K562 (cell line): ENCODE measurements around the gene TSEN34. TPM values are rescaled to one million over a fixed set of nuclear protein-coding genes. Genes with fewer than 3 reads are reported as not detected.

ENCODE experiments used
- KLF13 ChIP-seq: fragments of 450-650 bp; IDR thresholded peaks from 2 replicates; pipeline ENCODE4 v1.6.1; 2016; ENCODE audit warnings: missing genetic modification characterization, low read depth, mild to moderate bottlenecking, missing compliant biosample characterization, moderate library complexity, borderline replicate concordance
- L3MBTL2 ChIP-seq: fragments of 450-650 bp; IDR thresholded peaks from 2 replicates; pipeline ENCODE4 v1.6.1; 2016; ENCODE audit warnings: mild to moderate bottlenecking, moderate library complexity
- MAFF ChIP-seq: IDR thresholded peaks from 2 replicates; pipeline ENCODE4 v1.6.1; 2012; ENCODE audit warnings: low read length, improper control_type of control experiment
- MEF2A ChIP-seq: IDR thresholded peaks from 2 replicates; pipeline ENCODE4 v1.6.1; 2011; ENCODE audit warnings: low read depth, mild to moderate bottlenecking, low read length, moderate library complexity; ENCODE audit not compliant: control insufficient read depth
- PTBP1 ChIP-seq: fragments of 200-400 bp; formaldehyde crosslinking; IDR thresholded peaks from 2 replicates; pipeline ENCODE4 v1.6.1; 2017; ENCODE audit warnings: low read depth, low read length
- RB1 ChIP-seq: fragments of 450-650 bp; IDR thresholded peaks from 2 replicates; pipeline ENCODE4 v1.6.1; 2017; ENCODE audit warnings: low read depth, mild to moderate bottlenecking
- ZBED1 ChIP-seq: IDR thresholded peaks from 2 replicates; pipeline ENCODE4 v1.6.1; 2014
- ZNF174 ChIP-seq: fragments of 250-450 bp; sonication (Bioruptor Pico); IDR thresholded peaks from 2 replicates; pipeline ENCODE4 v1.4.0; 2020; ENCODE audit warnings: mild to moderate bottlenecking
- ZNF444 ChIP-seq: fragments of 250-450 bp; sonication (Bioruptor Pico); IDR thresholded peaks from 2 replicates; pipeline ENCODE4 v1.4.0; 2020; ENCODE audit warnings: mild to moderate bottlenecking, moderate library complexity
- polyA plus RNA-seq, 8 experiments: library from polyadenylated mRNA; depleted of rRNA in 4 of 8; stranded (reverse) in 5 of 8; unstranded in 3 of 8; fragments of >200 nt; fragmentation: Nextera tagmentation in 2 of 8; fragmentation: Illumina TruSeq in 1 of 8; extraction: Ambion mirVana in 2 of 8; extraction: Trizol in 1 of 8; gene quantifications; 2 replicates each; pipeline versions ENCODE4 v1.2.1 to v1.2.3, GENCODE V29; 2011 to 2014; ENCODE audit warnings: inconsistent platforms in 1 of 8, missing spikeins in 1 of 8
- total RNA-seq, 7 experiments: library from RNA; depleted of rRNA in 6 of 7; stranded (reverse); fragments of >200 nt in 6 of 7; fragmentation: Illumina TruSeq in 2 of 7; extraction: Trizol in 2 of 7; gene quantifications; 2 replicates each; pipeline versions ENCODE4 v1.2.1 to v1.2.3, GENCODE V29; 2011 to 2021; ENCODE audit warnings: low replicate concordance in 1 of 7
- TF ChIP-seq, protein P1 (sequence below), 2 experiments: fragments of 450-650 bp; IDR thresholded peaks; 2 replicates each; pipeline ENCODE4 v1.6.1; 2018; ENCODE audit warnings: mild to moderate bottlenecking in 2 of 2, low read depth in 1 of 2; ENCODE audit not compliant: partially characterized antibody in 2 of 2
- TF ChIP-seq, protein P2 (sequence below): sonication (generic); formaldehyde crosslinking; IDR thresholded peaks from 2 replicates; pipeline ENCODE4 v1.9.0; 2022; ENCODE audit warnings: mild to moderate bottlenecking, missing genetic modification reagents
- TF ChIP-seq, protein P3 (sequence below): fragments of 150-350 bp; conservative IDR thresholded peaks from 2 replicates; pipeline ENCODE4 v1.6.1; 2014; ENCODE audit warnings: low read length
- TF ChIP-seq, protein P4 (sequence below): sonication (generic); formaldehyde crosslinking; IDR thresholded peaks from 2 replicates; pipeline ENCODE4 v1.8.0; 2023; ENCODE audit warnings: mild to moderate bottlenecking, missing genetic modification reagents
- TF ChIP-seq, protein P5 (sequence below): fragments of 200-800 bp; sonication (Bioruptor generic); IDR thresholded peaks from 2 replicates; pipeline ENCODE4 v1.6.1; 2017; ENCODE audit warnings: missing genetic modification characterization, missing compliant biosample characterization
- TF ChIP-seq, protein P6 (sequence below): sonication (generic); formaldehyde crosslinking; IDR thresholded peaks from 2 replicates; pipeline ENCODE4 v1.8.1; 2023; ENCODE audit warnings: mild to moderate bottlenecking, missing genetic modification reagents

Gene TSEN34
- total and polyA plus RNA-seq, 9 of the 15 experiments (the other 6 are each of a cell fraction or from before 2014, with no cell fraction given): 3.1 to 57.6 (median 29.5) TPM

DNA sequence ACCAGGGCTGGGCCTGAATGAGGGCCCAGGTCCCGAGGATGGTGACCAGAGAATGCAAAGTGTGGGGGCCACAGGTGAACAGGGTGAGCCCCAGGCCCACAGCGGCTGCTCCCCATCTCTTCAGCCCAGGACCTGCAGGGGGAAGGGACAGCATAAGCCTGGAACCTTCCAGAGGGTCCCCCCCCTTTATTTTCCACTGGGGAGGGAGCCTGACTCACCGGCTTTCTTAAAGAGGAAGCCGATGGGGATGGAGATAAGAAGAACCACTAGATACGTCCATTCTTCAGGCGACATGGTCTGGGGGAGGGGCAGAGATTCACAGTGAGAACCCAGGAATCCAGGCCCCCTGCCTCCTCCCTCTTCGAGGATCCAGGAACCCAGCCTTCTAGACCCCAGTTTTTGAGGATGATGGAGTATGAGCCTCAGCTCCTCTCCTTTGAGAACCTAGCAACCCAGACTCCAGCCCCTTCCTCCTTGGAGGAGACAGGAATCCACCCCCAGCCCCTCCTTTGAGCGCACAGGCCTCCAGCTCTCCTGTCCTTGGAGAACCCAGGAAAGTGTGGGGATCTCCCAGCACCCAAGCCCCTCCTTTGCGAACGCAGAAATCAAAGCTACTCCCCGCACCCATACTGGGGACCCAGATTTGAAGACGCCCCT is 2.8 kb upstream of the TSEN34 start (continued):
- TF ChIP-seq, protein P1, sequence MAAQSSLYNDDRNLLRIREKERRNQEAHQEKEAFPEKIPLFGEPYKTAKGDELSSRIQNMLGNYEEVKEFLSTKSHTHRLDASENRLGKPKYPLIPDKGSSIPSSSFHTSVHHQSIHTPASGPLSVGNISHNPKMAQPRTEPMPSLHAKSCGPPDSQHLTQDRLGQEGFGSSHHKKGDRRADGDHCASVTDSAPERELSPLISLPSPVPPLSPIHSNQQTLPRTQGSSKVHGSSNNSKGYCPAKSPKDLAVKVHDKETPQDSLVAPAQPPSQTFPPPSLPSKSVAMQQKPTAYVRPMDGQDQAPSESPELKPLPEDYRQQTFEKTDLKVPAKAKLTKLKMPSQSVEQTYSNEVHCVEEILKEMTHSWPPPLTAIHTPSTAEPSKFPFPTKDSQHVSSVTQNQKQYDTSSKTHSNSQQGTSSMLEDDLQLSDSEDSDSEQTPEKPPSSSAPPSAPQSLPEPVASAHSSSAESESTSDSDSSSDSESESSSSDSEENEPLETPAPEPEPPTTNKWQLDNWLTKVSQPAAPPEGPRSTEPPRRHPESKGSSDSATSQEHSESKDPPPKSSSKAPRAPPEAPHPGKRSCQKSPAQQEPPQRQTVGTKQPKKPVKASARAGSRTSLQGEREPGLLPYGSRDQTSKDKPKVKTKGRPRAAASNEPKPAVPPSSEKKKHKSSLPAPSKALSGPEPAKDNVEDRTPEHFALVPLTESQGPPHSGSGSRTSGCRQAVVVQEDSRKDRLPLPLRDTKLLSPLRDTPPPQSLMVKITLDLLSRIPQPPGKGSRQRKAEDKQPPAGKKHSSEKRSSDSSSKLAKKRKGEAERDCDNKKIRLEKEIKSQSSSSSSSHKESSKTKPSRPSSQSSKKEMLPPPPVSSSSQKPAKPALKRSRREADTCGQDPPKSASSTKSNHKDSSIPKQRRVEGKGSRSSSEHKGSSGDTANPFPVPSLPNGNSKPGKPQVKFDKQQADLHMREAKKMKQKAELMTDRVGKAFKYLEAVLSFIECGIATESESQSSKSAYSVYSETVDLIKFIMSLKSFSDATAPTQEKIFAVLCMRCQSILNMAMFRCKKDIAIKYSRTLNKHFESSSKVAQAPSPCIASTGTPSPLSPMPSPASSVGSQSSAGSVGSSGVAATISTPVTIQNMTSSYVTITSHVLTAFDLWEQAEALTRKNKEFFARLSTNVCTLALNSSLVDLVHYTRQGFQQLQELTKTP (IDR thresholded peaks at IDR 0.05; ENCODE audit: low read depth in 1 of 2, partially characterized antibody in 2 of 2): no peak
- TF ChIP-seq, protein P2, sequence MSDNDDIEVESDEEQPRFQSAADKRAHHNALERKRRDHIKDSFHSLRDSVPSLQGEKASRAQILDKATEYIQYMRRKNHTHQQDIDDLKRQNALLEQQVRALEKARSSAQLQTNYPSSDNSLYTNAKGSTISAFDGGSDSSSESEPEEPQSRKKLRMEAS (CRISPR knock-in tag): 0 out of 2 replicates have a peak, but pooled peaks have one; percentile 15
- TF ChIP-seq L3MBTL2: peak; percentile 52; the same call in 1 of the 2 replicates
- TF ChIP-seq MAFF: no peak
- TF ChIP-seq, protein P3, sequence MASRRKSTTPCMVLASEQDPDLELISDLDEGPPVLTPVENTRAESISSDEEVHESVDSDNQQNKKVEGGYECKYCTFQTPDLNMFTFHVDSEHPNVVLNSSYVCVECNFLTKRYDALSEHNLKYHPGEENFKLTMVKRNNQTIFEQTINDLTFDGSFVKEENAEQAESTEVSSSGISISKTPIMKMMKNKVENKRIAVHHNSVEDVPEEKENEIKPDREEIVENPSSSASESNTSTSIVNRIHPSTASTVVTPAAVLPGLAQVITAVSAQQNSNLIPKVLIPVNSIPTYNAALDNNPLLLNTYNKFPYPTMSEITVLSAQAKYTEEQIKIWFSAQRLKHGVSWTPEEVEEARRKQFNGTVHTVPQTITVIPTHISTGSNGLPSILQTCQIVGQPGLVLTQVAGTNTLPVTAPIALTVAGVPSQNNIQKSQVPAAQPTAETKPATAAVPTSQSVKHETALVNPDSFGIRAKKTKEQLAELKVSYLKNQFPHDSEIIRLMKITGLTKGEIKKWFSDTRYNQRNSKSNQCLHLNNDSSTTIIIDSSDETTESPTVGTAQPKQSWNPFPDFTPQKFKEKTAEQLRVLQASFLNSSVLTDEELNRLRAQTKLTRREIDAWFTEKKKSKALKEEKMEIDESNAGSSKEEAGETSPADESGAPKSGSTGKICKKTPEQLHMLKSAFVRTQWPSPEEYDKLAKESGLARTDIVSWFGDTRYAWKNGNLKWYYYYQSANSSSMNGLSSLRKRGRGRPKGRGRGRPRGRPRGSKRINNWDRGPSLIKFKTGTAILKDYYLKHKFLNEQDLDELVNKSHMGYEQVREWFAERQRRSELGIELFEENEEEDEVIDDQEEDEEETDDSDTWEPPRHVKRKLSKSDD: no peak
- TF ChIP-seq ZBED1: no peak
- no peak for TF ChIP-seq MEF2A
- no peak for TF ChIP-seq PTBP1
- TF ChIP-seq RB1: peak; percentile 57; the same call in 1 of the 2 replicates
- TF ChIP-seq, protein P4, sequence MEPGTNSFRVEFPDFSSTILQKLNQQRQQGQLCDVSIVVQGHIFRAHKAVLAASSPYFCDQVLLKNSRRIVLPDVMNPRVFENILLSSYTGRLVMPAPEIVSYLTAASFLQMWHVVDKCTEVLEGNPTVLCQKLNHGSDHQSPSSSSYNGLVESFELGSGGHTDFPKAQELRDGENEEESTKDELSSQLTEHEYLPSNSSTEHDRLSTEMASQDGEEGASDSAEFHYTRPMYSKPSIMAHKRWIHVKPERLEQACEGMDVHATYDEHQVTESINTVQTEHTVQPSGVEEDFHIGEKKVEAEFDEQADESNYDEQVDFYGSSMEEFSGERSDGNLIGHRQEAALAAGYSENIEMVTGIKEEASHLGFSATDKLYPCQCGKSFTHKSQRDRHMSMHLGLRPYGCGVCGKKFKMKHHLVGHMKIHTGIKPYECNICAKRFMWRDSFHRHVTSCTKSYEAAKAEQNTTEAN: no peak
- TF ChIP-seq, protein P5, sequence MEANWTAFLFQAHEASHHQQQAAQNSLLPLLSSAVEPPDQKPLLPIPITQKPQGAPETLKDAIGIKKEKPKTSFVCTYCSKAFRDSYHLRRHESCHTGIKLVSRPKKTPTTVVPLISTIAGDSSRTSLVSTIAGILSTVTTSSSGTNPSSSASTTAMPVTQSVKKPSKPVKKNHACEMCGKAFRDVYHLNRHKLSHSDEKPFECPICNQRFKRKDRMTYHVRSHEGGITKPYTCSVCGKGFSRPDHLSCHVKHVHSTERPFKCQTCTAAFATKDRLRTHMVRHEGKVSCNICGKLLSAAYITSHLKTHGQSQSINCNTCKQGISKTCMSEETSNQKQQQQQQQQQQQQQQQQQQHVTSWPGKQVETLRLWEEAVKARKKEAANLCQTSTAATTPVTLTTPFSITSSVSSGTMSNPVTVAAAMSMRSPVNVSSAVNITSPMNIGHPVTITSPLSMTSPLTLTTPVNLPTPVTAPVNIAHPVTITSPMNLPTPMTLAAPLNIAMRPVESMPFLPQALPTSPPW: peak; percentile 99
- no peak for TF ChIP-seq ZNF174
- TF ChIP-seq KLF13 (tag): no peak
- TF ChIP-seq ZNF444 (CRISPR knock-in tag): no peak
- TF ChIP-seq, protein P6, sequence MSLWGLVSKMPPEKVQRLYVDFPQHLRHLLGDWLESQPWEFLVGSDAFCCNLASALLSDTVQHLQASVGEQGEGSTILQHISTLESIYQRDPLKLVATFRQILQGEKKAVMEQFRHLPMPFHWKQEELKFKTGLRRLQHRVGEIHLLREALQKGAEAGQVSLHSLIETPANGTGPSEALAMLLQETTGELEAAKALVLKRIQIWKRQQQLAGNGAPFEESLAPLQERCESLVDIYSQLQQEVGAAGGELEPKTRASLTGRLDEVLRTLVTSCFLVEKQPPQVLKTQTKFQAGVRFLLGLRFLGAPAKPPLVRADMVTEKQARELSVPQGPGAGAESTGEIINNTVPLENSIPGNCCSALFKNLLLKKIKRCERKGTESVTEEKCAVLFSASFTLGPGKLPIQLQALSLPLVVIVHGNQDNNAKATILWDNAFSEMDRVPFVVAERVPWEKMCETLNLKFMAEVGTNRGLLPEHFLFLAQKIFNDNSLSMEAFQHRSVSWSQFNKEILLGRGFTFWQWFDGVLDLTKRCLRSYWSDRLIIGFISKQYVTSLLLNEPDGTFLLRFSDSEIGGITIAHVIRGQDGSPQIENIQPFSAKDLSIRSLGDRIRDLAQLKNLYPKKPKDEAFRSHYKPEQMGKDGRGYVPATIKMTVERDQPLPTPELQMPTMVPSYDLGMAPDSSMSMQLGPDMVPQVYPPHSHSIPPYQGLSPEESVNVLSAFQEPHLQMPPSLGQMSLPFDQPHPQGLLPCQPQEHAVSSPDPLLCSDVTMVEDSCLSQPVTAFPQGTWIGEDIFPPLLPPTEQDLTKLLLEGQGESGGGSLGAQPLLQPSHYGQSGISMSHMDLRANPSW (CRISPR knock-in tag): no peak
